Spleen (tissue), 11 donors: ENCODE results near the gene ATXN1. TPM values are rescaled to one million over a fixed set of nuclear protein-coding genes. Genes with fewer than 3 reads are reported as not detected.
A peak's percentile ranks its signal among the peaks of the same experiment; 100 is the strongest.

Source experiments
- DNase-seq: peaks from one replicate; pipeline ENCODE4 v3.0.0-alpha.2; 2020
- H3K27ac ChIP-seq, 8 donors: fragments of 200-600 bp; sonication (generic) in 7 of 8; 1 replicate in 4 of 8; 2 replicates in 4 of 8; pipeline versions ENCODE4 v1.5.0 to v1.8.0; 2016 to 2021; ENCODE audit warnings: inconsistent platforms in 4 of 8, mild to moderate bottlenecking in 4 of 8, moderate library complexity in 1 of 8
- H3K27me3 ChIP-seq, 7 donors: fragments of 200-600 bp; sonication (generic) in 6 of 7; replicated peaks in 1 of 7; 1 replicate in 4 of 7; 2 replicates in 3 of 7; pipeline versions ENCODE4 v1.5.0 to v1.8.0; 2016 to 2021; ENCODE audit warnings: inconsistent platforms in 3 of 7, mild to moderate bottlenecking in 1 of 7
- H3K36me3 ChIP-seq, 6 donors: fragments of 200-600 bp; sonication (generic) in 5 of 6; 1 replicate in 4 of 6; 2 replicates in 2 of 6; pipeline versions ENCODE4 v1.5.0 to v1.8.0; 2016 to 2021; ENCODE audit warnings: inconsistent platforms in 2 of 6
- H3K4me1 ChIP-seq, 6 donors: fragments of 200-600 bp; sonication (generic) in 5 of 6; 1 replicate in 3 of 6; 2 replicates in 3 of 6; pipeline versions ENCODE4 v1.5.0 to v1.8.0; 2016 to 2021; ENCODE audit warnings: inconsistent platforms in 3 of 6
- H3K4me3 ChIP-seq, 8 donors: fragments of 200-600 bp; sonication (generic) in 7 of 8; 1 replicate in 4 of 8; 2 replicates in 4 of 8; pipeline versions ENCODE4 v1.5.0 to v1.8.0; 2016 to 2021; ENCODE audit warnings: inconsistent platforms in 4 of 8, mild to moderate bottlenecking in 4 of 8, moderate library complexity in 2 of 8
- H3K9me3 ChIP-seq, 8 donors: fragments of 200-600 bp; sonication (generic) in 7 of 8; 1 replicate in 4 of 8; 2 replicates in 4 of 8; pipeline versions ENCODE4 v1.5.0 to v1.8.0; 2016 to 2021; ENCODE audit warnings: inconsistent platforms in 4 of 8
- CTCF ChIP-seq, 11 experiments: fragments of 200-600 bp in 7 of 11; fragments of 450-650 bp in 4 of 11; sonication (generic) in 4 of 11; IDR thresholded peaks in 8 of 11; conservative IDR thresholded peaks in 3 of 11; 1 replicate in 7 of 11; 2 replicates in 4 of 11; pipeline versions ENCODE4 v1.4.0 to v1.8.0; 2016 to 2021; ENCODE audit warnings: antibody characterized with exemption in 11 of 11, inconsistent platforms in 4 of 11, mild to moderate bottlenecking in 1 of 11
- POLR2A ChIP-seq, 3 donors: fragments of 450-650 bp; IDR thresholded peaks; one replicate each; pipeline ENCODE4 v1.5.1; 2017; ENCODE audit warnings: antibody characterized with exemption in 3 of 3, mild to moderate bottlenecking in 1 of 3
- POLR2AphosphoS5 ChIP-seq, 3 donors: sonication (generic); formaldehyde crosslinking; IDR thresholded peaks; one replicate each; pipeline ENCODE4 v1.5.1; 2017; ENCODE audit warnings: antibody characterized with exemption in 3 of 3
- WGBS, 5 donors: extraction: QIAGEN DNeasy Blood & Tissue Kit in 3 of 5; methylation state at CpG; one replicate each; pipeline versions ENCODE4 v1.1.5 to v1.1.7; 2013 to 2018; 5-methylcytosine and 5-hydroxymethylcytosine counted together
- intact Hi-C: fragments of 100-400 bp; cut with DNase I; formaldehyde crosslinking; loops from one replicate; pipeline ENCODE4 v1.15.0; 2023; ENCODE audit warnings: low total_unique reads
- polyA plus RNA-seq, 3 donors: library from polyadenylated mRNA; stranded (reverse); fragments of 200-250 nt; gene quantifications; one replicate each; pipeline ENCODE4 v1.2.1, GENCODE V29; 2013
- total RNA-seq, 7 donors: library from RNA; depleted of rRNA in 3 of 7; stranded (reverse); fragments of >200 nt in 3 of 7; fragmentation: NEBNext Ultra II Directional in 4 of 7; extraction: Animal tissue kit (Norgen Biotek cat#: 25700) in 4 of 7; gene quantifications; one replicate each; pipeline versions ENCODE4 v1.1.0 to v1.2.1, GENCODE V29; 2016 to 2021
- donor health status: healthy with polysubstance abuse.
- donor health status: DM: no; HTN: no; CAD: no; lungs with moderate emphysema.
- donor health status: DM: no; HTN: no; CAD: no.
- donor health status: Bipolar disorder and iron deficiency.
- donor health status: healthy.
- donor health status: DM: no; HTN: no; CAD: no.
- donor health status: DM: yes; HTN: yes; CAD: no.

Gene ATXN1
- total and polyA plus RNA-seq, 10 donors: 3.5 to 123 (median 73.9) TPM

- no peak overlapping the region for H3K4me3 ChIP-seq
- no peak for TF ChIP-seq POLR2A (IDR thresholded peaks at IDR 0.05)
- TF ChIP-seq POLR2AphosphoS5 (IDR thresholded peaks at IDR 0.05): no peak
- no peak for TF ChIP-seq CTCF (IDR thresholded peaks at IDR 0.05 in 8 of 11, conservative IDR thresholded peaks at IDR 0.05 in 3 of 11)
- no peaks in the 10 kb centered on the region for H3K36me3 ChIP-seq
- intact Hi-C loops: no loop called here
- no peak overlapping the region for H3K27ac ChIP-seq
- DNase-seq: no peak
- peaks cover 0 to 27% (median 10%) of the 10 kb centered on the region in 6 donors for H3K4me1 ChIP-seq
- 94 to 99% (median 98%) methylated on average over 8 of the region's 8 CpGs for whole genome bisulfite sequencing, 5 donors
- no peaks in the 10 kb centered on the region for H3K27me3 ChIP-seq
- no peaks in the 10 kb centered on the region for H3K9me3 ChIP-seq
Observed at GRCh38 chr6:16343593-16343992, 417.7 kb downstream of the ATXN1 start.

DNA sequence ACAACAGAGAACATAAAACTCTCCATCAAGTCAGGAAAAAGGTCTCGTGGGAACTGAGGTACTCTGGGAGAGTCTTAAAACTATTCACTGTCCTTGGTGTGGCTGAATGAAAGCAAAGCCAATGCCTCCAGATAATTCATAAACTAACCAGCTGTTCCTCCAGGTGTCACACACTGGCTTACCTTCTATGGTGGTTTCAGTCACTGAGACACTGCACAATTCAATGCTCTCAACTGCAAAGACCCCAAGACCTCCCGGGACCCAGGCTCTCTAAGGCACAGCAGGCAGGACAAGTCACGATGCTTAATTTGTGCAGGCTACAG is 422.0 kb downstream of the ATXN1 start:
- no peaks in the 10 kb centered on the region for H3K36me3 ChIP-seq
- no peaks in the 10 kb centered on the region for H3K27me3 ChIP-seq
- no peaks in the 10 kb centered on the region for H3K9me3 ChIP-seq
- H3K4me1 ChIP-seq: peaks cover 0 to 58% (median 22%) of the 10 kb centered on the region in 6 donors
- H3K4me3 ChIP-seq: no peak overlapping the region
- no peak for TF ChIP-seq POLR2A (IDR thresholded peaks at IDR 0.05)
- TF ChIP-seq CTCF (IDR thresholded peaks at IDR 0.05 in 8 of 11, conservative IDR thresholded peaks at IDR 0.05 in 3 of 11): no peak
- no peak for TF ChIP-seq POLR2AphosphoS5 (IDR thresholded peaks at IDR 0.05)
- DNase-seq: no peak
- intact Hi-C loops: no loop called here
- 83 to 89% (median 85%) methylated on average over 3 of the region's 3 CpGs for WGBS, 5 donors
- peak overlapping the region in 1 of 8 donors; percentile 11 for H3K27ac ChIP-seq

- WGBS, 5 donors: 62 to 82% (median 76%) methylated on average over 10 of the region's 10 CpGs
Observed at GRCh38 chr6:16338577-16339264, 422.5 kb downstream of the ATXN1 start.

More at GRCh38 chr6:16338577-16339264, 422.5 kb downstream of the ATXN1 start:
- Histone ChIP-seq H3K9me3 (no peaks in the 10 kb centered on the region), H3K27ac (peak overlapping the region in 1 of 8 donors; percentile 11), H3K36me3 (no peaks in the 10 kb centered on the region), H3K4me3 (no peak overlapping the region), H3K4me1 (peaks cover 0 to 60% (median 22%) of the 10 kb centered on the region in 6 donors), H3K27me3 (no peaks in the 10 kb centered on the region)
- intact Hi-C loops: no loop called here
- TF ChIP-seq POLR2AphosphoS5 (IDR thresholded peaks at IDR 0.05) (no peak), CTCF (IDR thresholded peaks at IDR 0.05 in 8 of 11, conservative IDR thresholded peaks at IDR 0.05 in 3 of 11) (peak in 2 of 11 experiments; percentile 10 to 22)
- DNase-seq: no peak
